Endothelial cell of umbilical vein (primary cell): ENCODE measurements around the gene ATP8A2. TPM values are rescaled to one million over a fixed set of nuclear protein-coding genes. Genes with fewer than 3 reads are reported as not detected.
"Not testable (repeated sequence)": the region's sequence is repeated elsewhere in the genome, so short reads cannot be mapped to it uniquely, and the experiment has no call there.

Experiments used
- BruUV-seq: library from RNA; stranded (reverse); fragments of 400-500 nt; replicated peaks from 2 replicates; lab custom pipeline; 2021; lab: Mats Ljungman, UMichigan
- CTCF ChIA-PET: fragments of 300-600, 350-600 bp; sonication (Branson Sonifier 250); formaldehyde crosslinking; loops from one replicate; lab custom pipeline; 2021; ENCODE audit warnings: antibody characterized with exemption, inconsistent platforms; lab: Charles Lee
- POLR2A ChIA-PET: fragments of 300-600, 350-600 bp; sonication (Branson Sonifier 250); formaldehyde crosslinking; loops from one replicate; lab custom pipeline; 2021; ENCODE audit warnings: antibody characterized with exemption, inconsistent platforms; lab: Charles Lee
- DNase-seq: peaks from one replicate; pipeline ENCODE4 v3.0.0-alpha.2; 2011; ENCODE audit warnings: low read depth, low spot score
- FAIRE-seq: peaks from 2 replicates; lab custom pipeline; 2011; peaks lifted over from hg19 to GRCh38; lab: Jason Lieb, UNC
- H2AFZ ChIP-seq: 2 replicates; pipeline ENCODE4 v1.6.0; 2012; ENCODE audit warnings: low read depth, low read length, control low read depth, inconsistent platforms
- H3K27ac ChIP-seq: 2 replicates; pipeline ENCODE4 v1.5.1; 2011; ENCODE audit warnings: low read depth, mild to moderate bottlenecking, control low read depth, low read length, moderate library complexity; ENCODE audit not compliant: insufficient read depth
- H3K27me3 ChIP-seq, 2 experiments: 2 replicates each; pipeline versions ENCODE4 v1.6.0 to v1.6.1; 2011; ENCODE audit warnings: low read length in 2 of 2, mixed read lengths in 1 of 2; ENCODE audit not compliant: control insufficient read depth in 2 of 2, insufficient read depth in 2 of 2
- H3K36me3 ChIP-seq, 2 experiments: 2 replicates in 1 of 2; 3 replicates in 1 of 2; pipeline ENCODE4 v1.5.1; 2011; ENCODE audit warnings: low read length in 2 of 2, mild to moderate bottlenecking in 1 of 2, moderate library complexity in 1 of 2; ENCODE audit not compliant: control insufficient read depth in 2 of 2, insufficient read depth in 2 of 2; ENCODE audit errors: extremely low read depth in 1 of 2
- H3K4me1 ChIP-seq: 3 replicates; pipeline ENCODE4 v1.5.1; 2011; ENCODE audit warnings: mild to moderate bottlenecking, low read length; ENCODE audit not compliant: control insufficient read depth, insufficient read depth; ENCODE audit errors: extremely low read depth
- H3K4me2 ChIP-seq: 2 replicates; pipeline ENCODE4 v1.6.1; 2011; ENCODE audit warnings: low read length, control low read depth, mixed read lengths; ENCODE audit not compliant: insufficient read depth
- H3K4me3 ChIP-seq, 3 experiments: fragments of 200-600 bp in 1 of 3; sonication (generic), shearing (Covaris generic) in 1 of 3; replicated peaks in 1 of 3; 2 replicates each; pipeline ENCODE4 v1.5.1; 2011 to 2016; ENCODE audit warnings: control low read depth in 3 of 3, low read length in 3 of 3, mild to moderate bottlenecking in 2 of 3, inconsistent platforms in 1 of 3, low read depth in 1 of 3, moderate library complexity in 1 of 3; ENCODE audit not compliant: insufficient read depth in 1 of 3
- H3K79me2 ChIP-seq: 2 replicates; pipeline ENCODE4 v1.6.0; 2012; ENCODE audit warnings: low read length, inconsistent platforms; ENCODE audit not compliant: control insufficient read depth, insufficient read depth
- H3K9ac ChIP-seq: replicated peaks from 2 replicates; pipeline ENCODE3; 2011; ENCODE audit warnings: low read length, control low read depth; ENCODE audit not compliant: insufficient read depth; ENCODE audit errors: extremely low read depth
- H3K9me1 ChIP-seq: replicated peaks from 3 replicates; pipeline ENCODE4 v1.6.0; 2011; ENCODE audit warnings: mild to moderate bottlenecking, low read length; ENCODE audit not compliant: control insufficient read depth, insufficient read depth; ENCODE audit errors: extremely low read depth
- H3K9me3 ChIP-seq: replicated peaks from 2 replicates; pipeline ENCODE4 v1.5.1; 2012; ENCODE audit warnings: low read length, inconsistent platforms; ENCODE audit not compliant: control insufficient read depth, insufficient read depth
- H4K20me1 ChIP-seq: replicated peaks from 2 replicates; pipeline ENCODE3; 2011; ENCODE audit warnings: mild to moderate bottlenecking, low read length; ENCODE audit not compliant: control insufficient read depth, insufficient read depth; ENCODE audit errors: extremely low read depth
- CTCF ChIP-seq, 2 donors: IDR thresholded peaks; 1 replicate in 1 of 2; 2 replicates in 1 of 2; pipeline ENCODE4 v1.5.1; 2011; ENCODE audit warnings: low read length in 2 of 2, mild to moderate bottlenecking in 2 of 2, moderate library complexity in 2 of 2, control low read depth in 1 of 2, inconsistent platforms in 1 of 2, low read depth in 1 of 2; ENCODE audit not compliant: insufficient read depth in 1 of 2; ENCODE audit errors: extremely low read depth in 1 of 2
- EZH2 ChIP-seq: IDR thresholded peaks from 2 replicates; pipeline ENCODE4 v1.6.1; 2012; ENCODE audit warnings: borderline replicate concordance, low read depth, mild to moderate bottlenecking, moderate library complexity, low read length, inconsistent platforms; ENCODE audit not compliant: severe bottlenecking
- dilution Hi-C: fragments of 300-500 bp; cut with MboI; formaldehyde crosslinking; loops from one replicate; pipeline ENCODE4 v1.15.0; 2019; ENCODE audit warnings: low sequenced_read_pairs; ENCODE audit not compliant: extremely low pct_ligation_motif_present
- intact Hi-C: fragments of 100-400 bp; cut with micrococcal nuclease; formaldehyde crosslinking; loops from one replicate; pipeline ENCODE4 v1.10.0; 2022
- polyA plus RNA-seq, 4 experiments: library from polyadenylated mRNA; depleted of rRNA in 3 of 4; stranded (reverse) in 3 of 4; unstranded in 1 of 4; fragments of >200 nt; gene quantifications; 2 replicates each; pipeline versions ENCODE4 v1.2.1 to v1.2.3, GENCODE V29; 2011 to 2012; ENCODE audit warnings: missing spikeins in 1 of 4
- total RNA-seq: library from RNA; stranded (reverse); gene quantifications from 2 replicates; pipeline ENCODE4 v1.2.3, GENCODE V29; 2021

Gene ATP8A2
- total and polyA plus RNA-seq, 2 donors (not counting 3 experiments of a cell fraction or from before 2014, with no cell fraction given) = 0.11 to 0.49 TPM

- Histone ChIP-seq H3K9me3 (no peaks in the 10 kb centered on the region), H3K79me2 (no peaks in the 10 kb centered on the region), H3K36me3 (no peaks in the 10 kb centered on the region), H4K20me1 (no peaks in the 10 kb centered on the region), H3K27ac (no peak overlapping the region), H3K27me3 (no peaks in the 10 kb centered on the region), H3K9me1 (no peaks in the 10 kb centered on the region), H3K4me1 (no peaks in the 10 kb centered on the region), H3K4me3 (no peak overlapping the region), H3K9ac (no peak overlapping the region), H2AFZ (no peak overlapping the region), H3K4me2 (no peak overlapping the region)
- FAIRE-seq = no peak
- dilution Hi-C loops (no loop called here), intact Hi-C loops (no loop called here)
- CTCF ChIA-PET = no interaction called here
- DNase-seq = no peak
- BruUV-seq = no TSS peak
- POLR2A ChIA-PET = no interaction called here
- TF ChIP-seq EZH2 = no peak
Measured at GRCh38 chr13:25771202-25771601, 399.4 kb downstream of the ATP8A2 start.

GRCh38 chr13:25771641-25772478 is 400.1 kb downstream of the ATP8A2 start:
- intact Hi-C loops = no loop called here
- POLR2A ChIA-PET = no interaction called here
- no peak for FAIRE-seq

GRCh38 chr13:25772534-25772933 is 400.8 kb downstream of the ATP8A2 start:
- H3K27me3 ChIP-seq, H3K9me1 ChIP-seq, H2AFZ ChIP-seq, dilution Hi-C loops, H3K4me1 ChIP-seq, H4K20me1 ChIP-seq, H3K4me3 ChIP-seq, BruUV-seq, H3K9me3 ChIP-seq, DNase-seq, H3K36me3 ChIP-seq, FAIRE-seq, H3K79me2 ChIP-seq, H3K27ac ChIP-seq, CTCF ChIA-PET, intact Hi-C loops, H3K9ac ChIP-seq, H3K4me2 ChIP-seq, POLR2A ChIA-PET: not testable (repeated sequence)

More at GRCh38 chr13:25771641-25772478, 400.1 kb downstream of the ATP8A2 start:
- no peak for TF ChIP-seq CTCF (IDR thresholded peaks at IDR 0.05; ENCODE audit: extremely low read depth in 1 of 2, insufficient read depth in 1 of 2, low read depth in 1 of 2, low read length in 2 of 2)
- Histone ChIP-seq H2AFZ (no peak overlapping the region), H3K27me3 (no peaks in the 10 kb centered on the region), H3K4me1 (no peaks in the 10 kb centered on the region), H4K20me1 (no peaks in the 10 kb centered on the region), H3K4me2 (no peak overlapping the region), H3K9me3 (no peaks in the 10 kb centered on the region), H3K9me1 (no peaks in the 10 kb centered on the region), H3K9ac (no peak overlapping the region), H3K79me2 (no peaks in the 10 kb centered on the region), H3K36me3 (no peaks in the 10 kb centered on the region), H3K27ac (no peak overlapping the region), H3K4me3 (no peak overlapping the region)
- CTCF ChIA-PET = no interaction called here
- DNase-seq = no peak
- dilution Hi-C loops = no loop called here
- BruUV-seq = no TSS peak
